Measurements from ENCODE around the gene PAX7.

Gene PAX7

DNA sequence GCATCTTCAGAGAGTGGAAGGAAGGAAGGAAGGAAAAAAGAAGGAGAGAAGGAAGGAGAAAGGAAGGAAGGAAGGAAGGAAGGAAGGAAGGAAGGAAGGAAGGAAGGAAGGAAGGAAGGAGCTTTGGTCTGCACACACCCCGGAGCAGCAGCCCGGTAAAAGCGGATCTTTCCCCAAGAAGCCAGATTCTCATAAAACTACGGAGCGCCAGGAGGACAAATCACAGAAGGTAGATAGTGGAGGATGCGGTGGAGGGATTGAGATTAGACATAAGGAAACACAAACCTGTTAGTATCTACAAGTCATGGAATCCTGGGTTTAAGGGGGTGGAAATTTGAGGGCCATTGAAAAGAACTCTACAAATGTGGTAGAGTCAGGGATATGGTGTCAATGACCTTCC is 36.7 kb downstream of the PAX7 start:
- Histone ChIP-seq H3K27ac (ENCODE audit: low read depth, low read length) (no peak overlapping the region), H3F3A (ENCODE audit: insufficient read depth) (no peaks in the 10 kb centered on the region), H3K4me3 (ENCODE audit: insufficient read depth, low read length, poor library complexity, severe bottlenecking) (no peak overlapping the region), H3K27me3 (ENCODE audit: low read length) (no peaks in the 10 kb centered on the region), H3K4me2 (ENCODE audit: low read depth, low read length, poor library complexity, severe bottlenecking) (no peak overlapping the region), H3K9ac (ENCODE audit: low read length) (no peak overlapping the region), H3K79me2 (ENCODE audit: insufficient read depth, low read length) (no peaks in the 10 kb centered on the region), H2AFZ (ENCODE audit: low read depth, low read length, severe bottlenecking) (no peak overlapping the region), H3K9me3 (ENCODE audit: insufficient read depth, low read length) (no peaks in the 10 kb centered on the region), H3K9me2 (replicated peaks; ENCODE audit: insufficient read depth, low read length) (no peaks in the 10 kb centered on the region), H3K36me3 (ENCODE audit: low read length) (no peaks in the 10 kb centered on the region), H4K20me1 (ENCODE audit: low read depth, low read length) (no peaks in the 10 kb centered on the region)
- TF ChIP-seq, protein P1, sequence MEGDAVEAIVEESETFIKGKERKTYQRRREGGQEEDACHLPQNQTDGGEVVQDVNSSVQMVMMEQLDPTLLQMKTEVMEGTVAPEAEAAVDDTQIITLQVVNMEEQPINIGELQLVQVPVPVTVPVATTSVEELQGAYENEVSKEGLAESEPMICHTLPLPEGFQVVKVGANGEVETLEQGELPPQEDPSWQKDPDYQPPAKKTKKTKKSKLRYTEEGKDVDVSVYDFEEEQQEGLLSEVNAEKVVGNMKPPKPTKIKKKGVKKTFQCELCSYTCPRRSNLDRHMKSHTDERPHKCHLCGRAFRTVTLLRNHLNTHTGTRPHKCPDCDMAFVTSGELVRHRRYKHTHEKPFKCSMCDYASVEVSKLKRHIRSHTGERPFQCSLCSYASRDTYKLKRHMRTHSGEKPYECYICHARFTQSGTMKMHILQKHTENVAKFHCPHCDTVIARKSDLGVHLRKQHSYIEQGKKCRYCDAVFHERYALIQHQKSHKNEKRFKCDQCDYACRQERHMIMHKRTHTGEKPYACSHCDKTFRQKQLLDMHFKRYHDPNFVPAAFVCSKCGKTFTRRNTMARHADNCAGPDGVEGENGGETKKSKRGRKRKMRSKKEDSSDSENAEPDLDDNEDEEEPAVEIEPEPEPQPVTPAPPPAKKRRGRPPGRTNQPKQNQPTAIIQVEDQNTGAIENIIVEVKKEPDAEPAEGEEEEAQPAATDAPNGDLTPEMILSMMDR (IDR thresholded peaks at IDR 0.05; ENCODE audit: insufficient read depth, low read length, poor library complexity, severe bottlenecking) = no peak
- no peak for TF ChIP-seq EZH2phosphoT487 (conservative IDR thresholded peaks at IDR 0.05; ENCODE audit: low read length)

DNA sequence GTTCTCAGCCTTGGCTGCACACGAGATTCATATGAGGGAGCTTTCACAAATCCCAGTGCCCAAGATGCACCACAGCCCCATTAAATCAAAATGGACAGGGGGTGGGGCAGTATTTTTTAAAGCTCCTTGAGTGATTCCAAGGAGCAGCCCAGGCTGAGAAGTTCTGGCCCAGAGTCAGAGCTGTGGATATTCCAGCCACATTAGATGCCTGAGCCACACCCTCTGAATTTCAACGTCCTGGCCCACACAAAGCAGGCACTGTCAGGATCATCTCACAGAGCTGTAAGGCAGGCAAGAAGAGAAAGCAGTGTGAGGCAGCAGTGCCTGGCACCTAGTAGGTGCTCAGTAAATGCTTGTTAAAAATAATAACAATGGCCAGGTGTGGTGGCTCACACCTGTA is 37.4 kb downstream of the PAX7 start:
- Histone ChIP-seq H3K9ac (ENCODE audit: low read length) (no peak overlapping the region), H3K4me3 (ENCODE audit: insufficient read depth, low read length, poor library complexity, severe bottlenecking) (no peak overlapping the region), H3K9me3 (ENCODE audit: insufficient read depth, low read length) (no peaks in the 10 kb centered on the region), H2AFZ (ENCODE audit: low read depth, low read length, severe bottlenecking) (no peak overlapping the region), H3K4me2 (ENCODE audit: low read depth, low read length, poor library complexity, severe bottlenecking) (no peak overlapping the region), H3K36me3 (ENCODE audit: low read length) (no peaks in the 10 kb centered on the region), H4K20me1 (ENCODE audit: low read depth, low read length) (no peaks in the 10 kb centered on the region), H3K79me2 (ENCODE audit: insufficient read depth, low read length) (no peaks in the 10 kb centered on the region), H3K27ac (ENCODE audit: low read depth, low read length) (no peak overlapping the region), H3F3A (ENCODE audit: insufficient read depth) (no peaks in the 10 kb centered on the region), H3K27me3 (ENCODE audit: low read length) (no peaks in the 10 kb centered on the region), H3K9me2 (replicated peaks; ENCODE audit: insufficient read depth, low read length) (no peaks in the 10 kb centered on the region)
- TF ChIP-seq, protein P1 (IDR thresholded peaks at IDR 0.05; ENCODE audit: insufficient read depth, low read length, poor library complexity, severe bottlenecking) = no peak
- no peak for TF ChIP-seq EZH2phosphoT487 (conservative IDR thresholded peaks at IDR 0.05; ENCODE audit: low read length)

DNA sequence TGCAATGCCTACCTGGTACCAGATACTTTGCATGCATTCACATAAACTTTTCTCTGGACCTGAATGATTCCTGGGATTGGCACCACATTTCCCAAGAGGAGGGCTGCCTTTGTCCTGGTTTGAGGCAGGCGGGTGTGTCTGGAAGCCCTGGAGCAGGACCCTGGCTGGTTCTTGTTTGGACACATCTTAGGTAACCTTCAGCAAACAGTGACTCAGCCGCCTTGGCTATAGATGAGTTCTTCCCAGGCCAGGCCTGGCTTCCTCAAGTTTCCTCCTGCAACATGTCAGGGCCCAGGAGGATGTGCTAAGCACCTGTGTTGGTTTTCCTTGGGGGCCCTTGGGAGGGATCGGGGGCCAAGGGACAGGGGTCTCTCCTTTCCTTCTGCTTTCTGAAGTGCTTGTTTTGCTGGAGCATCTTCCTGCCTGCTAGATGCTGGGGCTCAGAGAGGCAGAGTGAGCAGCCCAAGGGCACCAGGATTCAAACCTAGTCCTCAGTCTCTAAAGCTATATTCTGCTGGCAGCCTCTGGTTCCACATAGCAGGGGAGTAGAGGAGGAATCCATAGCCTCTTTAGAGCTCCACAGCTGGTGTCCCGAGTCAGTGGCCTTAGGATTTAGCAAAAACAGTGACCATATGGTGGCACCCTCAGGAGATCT is 38.2 kb downstream of the PAX7 start:
- H3K9ac ChIP-seq (ENCODE audit: low read length) = no peak overlapping the region
- H3F3A ChIP-seq (ENCODE audit: insufficient read depth) = no peaks in the 10 kb centered on the region
- H4K20me1 ChIP-seq (ENCODE audit: low read depth, low read length) = no peaks in the 10 kb centered on the region
- no peak overlapping the region for H3K4me3 ChIP-seq (ENCODE audit: insufficient read depth, low read length, poor library complexity, severe bottlenecking)
- no peak overlapping the region for H2AFZ ChIP-seq (ENCODE audit: low read depth, low read length, severe bottlenecking)
- no peak overlapping the region for H3K4me2 ChIP-seq (ENCODE audit: low read depth, low read length, poor library complexity, severe bottlenecking)
- no peaks in the 10 kb centered on the region for H3K27me3 ChIP-seq (ENCODE audit: low read length)
- no peaks in the 10 kb centered on the region for H3K79me2 ChIP-seq (ENCODE audit: insufficient read depth, low read length)
- H3K27ac ChIP-seq (ENCODE audit: low read depth, low read length) = no peak overlapping the region
- no peaks in the 10 kb centered on the region for H3K9me2 ChIP-seq (replicated peaks; ENCODE audit: insufficient read depth, low read length)
- no peaks in the 10 kb centered on the region for H3K36me3 ChIP-seq (ENCODE audit: low read length)
- TF ChIP-seq, protein P1 (IDR thresholded peaks at IDR 0.05; ENCODE audit: insufficient read depth, low read length, poor library complexity, severe bottlenecking) = no peak
- TF ChIP-seq EZH2phosphoT487 (conservative IDR thresholded peaks at IDR 0.05; ENCODE audit: low read length) = no peak
- H3K9me3 ChIP-seq (ENCODE audit: insufficient read depth, low read length) = no peaks in the 10 kb centered on the region
